Stimulated activated naive CD8-positive, alpha-beta T cell treated with anti-CD3 and anti-CD28 coated beads, Interleukin-15, amount 100 ng/mL, for 72 hours (primary cell): ENCODE data around the gene CXCR3.
"Not testable (repeated sequence)": the region's sequence is repeated elsewhere in the genome, so short reads cannot be mapped to it uniquely, and the experiment has no call there.

ENCODE experiments used
- ATAC-seq: fragments of 150-1000 bp; cut with Tn5 transposase; 2 replicates; pipeline ENCODE4 v1.10.0; 2021; ENCODE audit warnings: mild to moderate bottlenecking, moderate library complexity
- DNase-seq, 2 donors: peaks; one replicate each; pipeline ENCODE4 v3.0.0; 2021 to 2022
- H3K27ac Mint-ChIP-seq, 2 donors: one replicate each; pipeline ENCODE4 v1.8.0; 2022; ENCODE audit warnings: mild to moderate bottlenecking in 2 of 2, mixed read lengths in 2 of 2, moderate library complexity in 2 of 2
- H3K27me3 Mint-ChIP-seq: one replicate; pipeline ENCODE4 v1.8.0; 2022; ENCODE audit warnings: mixed read lengths
- H3K4me1 Mint-ChIP-seq: one replicate; pipeline ENCODE4 v1.8.0; 2022; ENCODE audit warnings: mild to moderate bottlenecking, mixed read lengths
- H3K4me3 Mint-ChIP-seq, 2 donors: one replicate each; pipeline ENCODE4 v1.8.0; 2022; ENCODE audit warnings: mild to moderate bottlenecking in 2 of 2, mixed read lengths in 2 of 2, moderate library complexity in 1 of 2
- H3K9me3 Mint-ChIP-seq, 2 donors: one replicate each; pipeline ENCODE4 v1.8.0; 2022; ENCODE audit warnings: mixed read lengths in 2 of 2

CXCR3 gene

DNA sequence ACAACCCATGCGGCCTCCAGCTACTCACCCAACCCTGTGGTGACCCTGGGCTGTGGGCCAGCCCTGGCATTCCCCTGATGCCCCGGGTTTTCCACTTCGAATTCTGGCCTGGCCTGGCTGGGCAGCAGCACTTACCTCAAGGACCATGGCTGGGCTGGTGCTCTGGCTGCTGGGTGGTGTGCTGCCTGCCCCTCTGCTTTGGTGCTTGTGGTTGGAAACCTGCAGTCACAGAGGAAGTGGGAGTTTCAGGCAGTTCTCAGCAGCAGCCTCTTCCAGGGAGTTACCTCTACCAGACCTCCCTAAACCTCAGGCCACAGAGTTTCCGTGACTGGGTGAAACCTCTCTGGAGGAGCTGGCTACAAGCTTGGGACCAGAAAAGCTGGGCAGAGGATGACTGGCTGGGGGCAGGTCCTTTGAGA, at the start of gene CXCR3:
Gene CXCR3 (minus strand): TSS at position 209 of the 419 bp plus-strand sequence. CDS start 62 bp downstream, at position 147.
- Mint-ChIP-seq H3K27ac (peak within 1 kb of the TSS; percentile 94 to 95), H3K27me3 (no peaks in the 10 kb centered on the region), H3K9me3 (no peaks in the 10 kb centered on the region), H3K4me3 (peak within 1 kb of the TSS; percentile 94 to 98), H3K4me1 (peaks cover 80% of the 10 kb centered on the region)
- DNase-seq: peak; percentile 67 to 85
- peak; percentile 69 for ATAC-seq

DNA sequence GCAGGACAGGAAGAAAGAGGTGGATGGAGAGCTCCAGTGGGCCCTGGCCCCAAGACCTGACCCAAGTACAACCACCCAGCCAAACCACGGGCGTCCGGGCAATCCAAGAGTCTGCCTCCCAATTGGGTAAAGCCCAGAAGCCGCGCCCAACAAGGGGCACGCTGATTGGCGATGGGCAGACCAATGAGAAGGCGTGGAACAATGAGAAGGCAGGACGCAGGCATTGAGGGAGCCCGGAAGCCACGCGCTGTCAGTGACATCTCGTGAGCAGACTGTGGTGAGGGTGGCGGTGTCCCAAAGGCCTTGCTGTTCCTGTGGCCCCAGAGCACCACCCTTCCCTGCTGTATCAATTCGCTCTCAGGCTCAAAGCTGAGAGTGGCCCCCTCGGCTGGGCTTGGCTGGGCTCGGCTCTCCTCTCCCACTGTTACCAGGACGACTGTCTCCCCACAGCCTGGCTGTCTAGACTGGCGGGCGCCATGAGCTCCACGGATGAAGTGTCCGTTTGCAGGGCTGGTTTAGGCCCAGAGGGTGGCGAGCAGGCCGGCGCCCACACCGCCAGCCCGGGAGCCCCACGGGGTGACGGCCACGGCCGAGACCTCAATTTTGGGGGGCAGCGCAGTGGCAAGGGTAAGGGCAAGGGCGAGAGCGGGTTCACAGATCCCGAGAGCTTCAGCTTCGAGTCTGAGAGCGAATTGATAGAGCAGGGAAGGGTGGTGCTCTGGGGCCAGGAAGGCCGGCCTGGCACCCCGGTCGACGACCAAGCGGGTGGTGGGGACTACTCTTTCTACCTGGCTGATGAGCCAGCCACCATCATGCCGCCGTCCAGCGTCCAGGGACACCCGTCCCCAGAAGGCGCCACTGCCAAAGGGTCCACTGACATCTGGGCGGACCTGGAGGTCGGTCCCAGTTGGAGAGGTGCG, 49.3 kb upstream of the CXCR3 start, which contains the start of gene LOC101059915:
Gene LOC101059915 (plus strand): TSS at position 219 of the 920 bp plus-strand sequence.
- Mint-ChIP-seq H3K4me3 (no peak within 1 kb of the TSS), H3K9me3 (no peaks in the 10 kb centered on the region), H3K4me1 (peaks cover 45% of the 10 kb centered on the region), H3K27ac (peak within 1 kb of the TSS in 1 of 2 donors; percentile 34), H3K27me3 (peaks cover 9% of the 10 kb centered on the region)
- no peak for ATAC-seq
- DNase-seq: no peak

DNA sequence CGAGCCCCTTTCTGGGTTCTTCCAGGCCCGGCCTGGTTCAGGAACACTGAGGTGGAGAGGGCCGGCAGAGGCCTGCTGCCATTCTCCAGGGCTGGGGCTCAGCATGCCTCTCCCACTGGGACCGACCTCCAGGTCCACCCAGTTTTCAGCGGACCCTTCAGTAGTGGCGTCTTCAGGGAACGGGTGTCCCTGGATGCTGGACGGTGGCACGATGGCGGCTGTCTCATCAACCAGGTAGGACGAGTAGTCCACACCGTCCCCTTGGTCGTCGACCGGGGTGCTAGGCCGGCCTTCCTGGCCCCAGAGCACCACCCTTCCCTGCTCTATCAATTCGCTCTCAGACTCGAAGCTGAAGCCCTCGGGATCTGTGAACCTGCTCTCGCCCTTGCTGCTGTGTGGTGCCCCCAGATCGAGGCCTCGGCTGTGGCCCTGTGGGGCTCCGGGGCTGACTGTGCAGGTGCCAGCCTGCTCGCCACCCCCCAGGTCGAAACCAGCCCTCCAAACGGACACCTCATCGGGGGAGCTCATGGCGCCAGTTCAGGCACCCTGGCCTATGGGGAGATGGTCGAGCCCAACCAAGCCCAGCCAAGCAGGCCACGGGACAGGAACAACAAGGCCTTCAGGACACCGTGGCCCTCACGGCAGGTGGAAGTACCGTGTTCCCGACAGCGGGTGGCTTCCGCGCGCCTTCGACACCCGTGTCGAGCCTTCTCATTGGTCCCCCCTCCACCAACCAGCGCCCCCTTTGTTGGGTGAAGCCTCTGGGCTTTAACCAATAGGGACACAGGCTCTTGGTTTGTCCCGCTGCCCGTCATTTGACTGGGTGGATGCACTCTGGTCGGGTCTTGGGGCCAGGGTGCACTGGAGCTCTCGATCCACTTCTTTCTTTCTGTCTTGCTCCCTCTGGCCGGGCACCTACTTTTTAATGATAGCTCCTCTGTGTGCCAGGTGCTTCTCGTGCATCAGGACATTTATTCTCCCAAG, 48.2 kb upstream of the CXCR3 start:
- DNase-seq (no peak), ATAC-seq (no peak)
- peaks cover 44% of the 10 kb centered on the region for H3K4me1 Mint-ChIP-seq
- H3K27ac Mint-ChIP-seq: no peak overlapping the region
- H3K9me3 Mint-ChIP-seq: no peaks in the 10 kb centered on the region
- H3K27me3 Mint-ChIP-seq: peaks cover under 1% of the 10 kb centered on the region
- H3K4me3 Mint-ChIP-seq: no peak overlapping the region

DNA sequence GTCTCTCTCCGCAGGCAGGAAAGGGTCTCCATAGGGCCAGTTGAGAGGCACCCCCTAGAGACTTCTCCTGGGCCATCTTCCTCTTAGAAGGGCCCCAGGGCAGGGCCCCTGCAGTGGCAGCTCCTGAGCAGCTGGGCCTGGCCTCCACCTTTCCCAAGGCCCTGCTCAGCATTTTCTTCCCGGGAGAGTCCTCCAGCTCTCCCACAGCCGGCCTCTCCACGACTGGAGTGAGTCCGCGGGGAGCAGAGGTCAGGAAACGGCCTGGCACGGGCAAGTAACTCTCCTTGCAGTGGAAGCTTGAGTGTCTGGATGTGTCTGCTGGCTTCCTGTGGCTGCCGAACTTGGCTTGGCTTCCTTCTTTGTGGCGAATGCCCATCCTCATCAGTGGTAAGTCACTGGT, 47.4 kb upstream of the CXCR3 start:
- ATAC-seq (no peak), DNase-seq (no peak)
- H3K27ac Mint-ChIP-seq: no peak overlapping the region
- no peaks in the 10 kb centered on the region for H3K27me3 Mint-ChIP-seq
- H3K9me3 Mint-ChIP-seq: no peaks in the 10 kb centered on the region
- H3K4me3 Mint-ChIP-seq: no peak overlapping the region
- H3K4me1 Mint-ChIP-seq: peaks cover 43% of the 10 kb centered on the region

DNA sequence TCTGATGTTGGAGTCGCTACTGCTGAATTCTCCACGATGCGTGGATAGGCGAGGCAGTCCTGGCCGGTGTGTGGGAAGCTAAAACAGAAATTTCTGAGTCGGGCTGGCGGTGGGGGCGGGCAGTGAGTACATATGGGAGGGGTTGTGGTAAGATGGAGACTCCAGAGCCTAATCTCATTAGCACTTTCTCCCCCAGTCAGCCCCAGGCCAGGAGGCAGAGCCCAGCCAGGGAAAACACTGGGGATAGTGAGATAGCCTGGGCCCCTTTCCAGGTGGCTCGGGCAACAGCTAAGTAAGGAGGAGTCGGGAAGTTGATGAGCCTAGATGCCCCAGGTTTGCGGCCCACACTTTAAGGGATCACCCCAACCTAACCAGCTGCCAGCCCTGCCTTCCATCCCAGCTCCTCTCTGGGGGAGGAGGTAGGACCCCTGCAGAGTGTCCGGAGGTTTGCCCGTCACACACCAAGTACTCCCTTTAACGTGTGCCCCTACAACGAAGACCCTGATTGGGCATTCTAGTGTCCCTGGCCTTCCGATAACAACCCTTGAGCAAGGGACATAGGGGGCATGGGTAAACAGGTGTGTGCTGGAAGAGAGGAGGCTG, 46.7 kb upstream of the CXCR3 start:
- Mint-ChIP-seq H3K9me3 (no peaks in the 10 kb centered on the region), H3K4me1 (peaks cover 39% of the 10 kb centered on the region), H3K27me3 (no peaks in the 10 kb centered on the region), H3K4me3 (no peak overlapping the region), H3K27ac (no peak overlapping the region)
- no peak for DNase-seq
- no peak for ATAC-seq

DNA sequence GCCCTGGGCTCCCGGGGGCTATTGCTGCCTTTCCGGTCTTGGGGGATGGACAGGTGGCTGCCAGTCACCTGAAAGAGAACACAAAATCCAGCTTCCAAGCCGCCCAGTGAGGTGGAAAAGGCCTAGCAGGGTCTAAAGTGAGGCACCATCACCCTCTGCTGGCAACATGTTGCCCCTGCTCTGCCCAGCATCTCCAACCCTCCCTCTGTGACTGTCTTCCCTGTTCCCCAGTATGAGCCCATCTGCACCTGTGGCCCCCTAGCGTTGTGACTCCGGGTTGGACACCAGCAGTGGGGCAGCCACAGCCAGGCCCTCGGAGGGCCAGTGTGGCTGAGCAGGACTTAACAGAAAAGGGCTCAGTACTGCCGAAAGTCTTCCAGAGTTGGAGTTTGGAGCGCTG, 45.9 kb upstream of the CXCR3 start:
- Mint-ChIP-seq H3K4me1 (peaks cover 41% of the 10 kb centered on the region), H3K27ac (peak overlapping the region in 1 of 2 donors; percentile 67)
- peak; percentile 67 for ATAC-seq
- not testable (repeated sequence) for H3K4me3 Mint-ChIP-seq, DNase-seq, H3K9me3 Mint-ChIP-seq, H3K27me3 Mint-ChIP-seq

DNA sequence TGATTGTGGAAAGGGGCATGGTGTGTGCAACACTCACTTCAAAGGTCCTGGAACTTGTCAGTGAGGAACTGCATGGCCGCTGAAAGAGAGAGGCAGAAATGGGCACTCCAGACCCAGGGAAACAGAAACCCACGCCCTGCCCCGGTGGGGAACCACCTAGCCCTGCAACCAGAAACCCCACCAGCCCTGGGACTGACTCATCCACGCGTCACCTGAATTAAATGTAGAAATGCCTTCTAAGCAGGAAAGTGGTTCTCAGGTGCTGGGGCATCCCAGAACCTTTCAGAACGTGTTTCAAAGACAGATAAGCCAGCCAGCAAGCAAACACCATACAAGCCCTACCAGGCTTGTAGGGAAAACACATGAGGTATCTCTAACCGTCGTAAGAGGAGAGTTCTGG, 44.9 kb upstream of the CXCR3 start:
- not testable (repeated sequence) for H3K9me3 Mint-ChIP-seq, H3K27me3 Mint-ChIP-seq, H3K27ac Mint-ChIP-seq
- H3K4me1 Mint-ChIP-seq: peaks cover 43% of the 10 kb centered on the region
- ATAC-seq (peak; percentile 67), DNase-seq (peak; percentile 48 to 71)
- peak overlapping the region; percentile 61 to 65 for H3K4me3 Mint-ChIP-seq

DNA sequence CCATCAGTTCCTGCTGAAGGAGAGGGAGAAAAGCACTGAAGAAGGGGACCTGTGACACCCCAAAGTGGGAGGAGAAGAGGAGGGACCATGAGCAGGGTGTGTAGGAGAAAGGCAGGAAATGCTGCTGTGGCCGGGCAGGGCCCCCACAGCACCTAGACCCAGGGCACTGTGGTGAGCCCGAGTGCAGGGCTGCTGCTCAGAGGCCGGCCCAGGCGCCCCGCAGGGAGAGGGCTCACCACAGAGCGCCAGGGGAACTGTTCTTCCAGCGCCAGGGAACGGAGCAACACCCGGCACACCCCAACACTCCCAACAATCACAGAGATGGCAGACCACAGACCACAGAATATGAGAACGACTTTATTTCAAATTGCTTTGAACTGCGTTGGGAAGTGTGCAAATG, 44.3 kb upstream of the CXCR3 start:
- H3K4me3 Mint-ChIP-seq: peak overlapping the region; percentile 58 to 61
- H3K4me1 Mint-ChIP-seq: peaks cover 43% of the 10 kb centered on the region
- H3K27me3 Mint-ChIP-seq, DNase-seq, H3K9me3 Mint-ChIP-seq: not testable (repeated sequence)
- peak overlapping the region; percentile 1 to 55 for H3K27ac Mint-ChIP-seq
- ATAC-seq: peak; percentile 51

DNA sequence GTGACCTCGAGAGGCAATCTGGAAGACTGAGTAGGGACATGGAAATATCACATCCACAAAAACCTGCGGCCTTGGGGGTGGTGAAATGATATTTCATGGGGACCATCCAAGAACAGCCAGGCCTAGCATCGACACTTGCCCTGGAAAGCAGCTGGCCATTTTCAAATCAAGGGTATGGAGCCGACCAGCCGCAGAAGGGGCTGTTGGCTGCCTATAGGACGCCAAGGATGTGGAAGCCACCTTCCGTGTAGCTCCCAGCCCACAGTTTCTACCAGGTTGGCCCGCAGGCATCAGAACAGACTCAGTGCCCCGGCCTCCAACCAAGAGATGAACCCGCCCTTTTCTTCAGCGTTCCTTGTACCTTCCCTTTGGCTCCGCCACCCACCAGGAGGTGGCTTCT, 43.6 kb upstream of the CXCR3 start:
- H3K27me3 Mint-ChIP-seq: no peaks in the 10 kb centered on the region
- ATAC-seq (no peak), DNase-seq (no peak)
- no peak overlapping the region for H3K4me3 Mint-ChIP-seq
- H3K27ac Mint-ChIP-seq: no peak overlapping the region
- H3K4me1 Mint-ChIP-seq: peaks cover 43% of the 10 kb centered on the region
- H3K9me3 Mint-ChIP-seq: no peaks in the 10 kb centered on the region

DNA sequence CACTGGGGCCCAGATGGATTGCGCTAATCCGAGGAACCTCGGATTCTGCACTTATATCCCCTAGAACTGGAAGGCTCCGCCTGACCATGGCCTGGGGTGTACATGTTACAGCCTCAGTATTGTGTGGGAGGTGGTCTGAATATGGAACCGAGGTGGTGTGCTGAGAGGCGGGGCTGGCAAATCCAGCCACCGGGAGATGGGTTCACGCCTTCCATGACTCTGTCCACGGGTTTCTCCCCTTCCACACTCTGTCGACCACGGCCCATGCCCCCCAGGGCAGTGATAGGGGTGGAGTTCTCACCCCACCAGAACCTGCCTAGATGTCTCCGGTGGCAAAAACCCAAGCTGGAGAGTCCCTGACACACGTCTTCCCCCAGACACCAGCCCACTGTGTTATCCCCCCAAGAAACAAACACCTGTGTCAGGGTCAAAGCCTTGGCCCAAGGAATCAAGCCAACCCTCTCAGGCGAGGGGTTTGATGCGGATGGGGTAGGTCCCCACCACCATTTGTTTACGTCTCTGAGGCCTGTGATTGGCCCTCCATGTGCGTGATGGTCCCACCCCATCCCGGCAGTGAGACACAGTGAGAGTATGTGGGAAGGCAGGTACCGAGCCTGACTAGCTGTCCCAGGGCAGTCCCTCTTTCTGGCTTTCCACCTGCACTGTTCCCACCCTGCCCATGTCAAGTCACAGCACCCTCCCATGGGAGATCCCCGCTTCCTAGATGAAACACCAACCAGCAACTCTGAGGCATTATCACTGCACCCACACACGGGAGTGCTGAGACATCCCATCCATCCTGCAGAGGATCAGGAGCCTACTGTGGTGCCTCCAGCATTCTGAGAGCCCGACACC, 42.5 kb upstream of the CXCR3 start:
- no peak for DNase-seq

DNA sequence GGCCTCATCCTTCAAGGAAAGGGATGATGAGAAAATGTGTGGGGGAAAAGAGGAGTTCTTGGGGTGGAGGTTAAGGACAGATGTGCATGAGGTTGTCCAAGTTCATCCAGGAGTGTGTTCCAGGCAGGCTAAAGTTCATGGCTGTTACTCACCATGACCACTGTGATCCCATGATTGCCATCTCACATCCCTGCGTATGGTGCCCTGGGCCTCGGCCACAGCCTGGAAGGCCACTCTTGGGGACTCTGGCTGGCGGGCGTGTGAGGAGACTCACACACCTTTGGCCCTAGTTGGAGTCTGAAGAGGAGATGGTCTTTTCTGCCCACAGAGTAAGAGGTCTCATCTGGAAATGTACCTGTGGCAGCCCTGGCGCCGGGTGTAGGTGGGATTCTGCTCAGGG, 41.6 kb upstream of the CXCR3 start:
- no peak for DNase-seq
- Mint-ChIP-seq H3K27me3 (no peaks in the 10 kb centered on the region), H3K4me3 (no peak overlapping the region), H3K9me3 (no peaks in the 10 kb centered on the region), H3K4me1 (peaks cover 43% of the 10 kb centered on the region), H3K27ac (no peak overlapping the region)
- ATAC-seq: no peak

More for the DNA sequence above, 42.5 kb upstream of the CXCR3 start:
- H3K4me3 Mint-ChIP-seq: no peak overlapping the region
- no peaks in the 10 kb centered on the region for H3K27me3 Mint-ChIP-seq
- peaks cover 43% of the 10 kb centered on the region for H3K4me1 Mint-ChIP-seq
- H3K27ac Mint-ChIP-seq: no peak overlapping the region
- no peak for ATAC-seq
- no peaks in the 10 kb centered on the region for H3K9me3 Mint-ChIP-seq

DNA sequence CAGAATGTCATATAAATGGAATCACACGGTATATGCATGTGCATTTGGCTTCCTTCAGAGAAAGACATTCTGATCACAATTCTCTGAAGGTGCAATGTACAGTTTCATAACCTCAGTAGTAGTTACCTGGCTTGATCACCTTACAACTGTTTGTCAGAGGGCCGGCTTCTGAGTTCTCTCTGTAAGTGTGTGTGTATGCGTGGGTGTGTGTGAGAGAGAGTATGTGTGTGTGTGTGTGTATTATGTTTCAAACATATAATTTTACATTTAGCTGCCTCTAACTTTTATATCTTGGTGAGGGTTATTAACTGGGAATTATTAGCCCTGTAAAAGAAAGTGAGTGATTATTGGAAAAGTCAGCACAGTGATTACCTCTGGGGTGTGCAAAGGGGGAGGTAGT, 41.0 kb upstream of the CXCR3 start:
- peaks cover 40% of the 10 kb centered on the region for H3K4me1 Mint-ChIP-seq
- ATAC-seq: no peak
- no peak for DNase-seq
- H3K4me3 Mint-ChIP-seq: no peak overlapping the region
- no peaks in the 10 kb centered on the region for H3K27me3 Mint-ChIP-seq
- H3K27ac Mint-ChIP-seq: no peak overlapping the region
- no peaks in the 10 kb centered on the region for H3K9me3 Mint-ChIP-seq

DNA sequence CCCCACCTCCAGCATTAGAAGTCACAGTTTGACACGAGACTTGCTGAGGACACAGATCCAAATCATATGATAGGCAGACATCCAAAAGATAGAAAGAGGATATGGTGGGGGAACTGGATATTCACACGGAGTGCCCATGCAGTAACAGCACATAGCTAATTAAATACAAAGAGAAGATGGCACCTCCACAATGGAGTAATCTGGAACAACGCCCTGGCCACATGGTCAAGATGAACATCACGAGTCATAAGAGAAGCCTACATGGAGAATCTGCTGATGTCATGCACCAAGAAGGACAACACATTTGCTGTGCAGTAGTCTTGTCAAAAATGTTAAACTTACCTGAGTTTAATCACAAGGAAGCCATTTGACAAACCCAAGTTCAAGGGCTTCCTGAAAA, 39.0 kb upstream of the CXCR3 start:
- Mint-ChIP-seq H3K27ac (no peak overlapping the region), H3K27me3 (no peaks in the 10 kb centered on the region), H3K9me3 (no peaks in the 10 kb centered on the region), H3K4me1 (peaks cover 23% of the 10 kb centered on the region), H3K4me3 (no peak overlapping the region)
- DNase-seq (no peak), ATAC-seq (no peak)

DNA sequence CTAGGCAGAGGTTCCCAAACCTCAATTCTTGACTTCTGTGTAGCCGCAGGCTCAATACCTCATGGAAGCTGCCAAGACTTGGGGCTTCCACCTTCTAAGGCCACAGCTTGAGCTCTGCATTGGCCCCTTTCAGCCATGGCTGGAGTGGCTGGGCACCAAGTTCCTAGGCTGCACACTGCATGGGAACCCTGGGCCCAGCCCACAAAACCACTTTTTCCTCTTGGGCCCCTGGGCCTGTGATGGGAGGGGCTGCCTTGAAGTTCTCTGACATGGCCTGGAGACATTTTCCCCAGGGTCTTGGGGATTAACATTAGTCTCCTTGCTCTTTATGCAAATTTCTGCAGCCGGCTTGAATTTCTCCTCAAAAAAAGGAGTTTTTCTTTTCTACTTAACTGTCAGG, 35.0 kb upstream of the CXCR3 start:
- no peaks in the 10 kb centered on the region for H3K9me3 Mint-ChIP-seq
- no peak for ATAC-seq
- no peaks in the 10 kb centered on the region for H3K27me3 Mint-ChIP-seq
- no peak for DNase-seq
- no peak overlapping the region for H3K4me3 Mint-ChIP-seq
- H3K4me1 Mint-ChIP-seq: peaks cover 31% of the 10 kb centered on the region
- H3K27ac Mint-ChIP-seq: no peak overlapping the region
